ENCODE results near the gene KLK1.

- no peak for TF ChIP-seq CTCF (IDR thresholded peaks at IDR 0.05)
- TF ChIP-seq EP300 (IDR thresholded peaks at IDR 0.05): no peak
Measured at GRCh38 chr19:50839712-50840655, 16.4 kb upstream of the KLK1 start.

Data from tibial nerve (tissue), 4 donors.